Stimulated activated CD4-positive, alpha-beta T cell treated with anti-CD3 and anti-CD28 coated beads, Interleukin-12 subunit alpha, Interleukin-12 subunit beta, amount 100 ng/mL, for 4 hours (primary cell): ENCODE data around the gene PXMP4.
"Not testable (repeated sequence)": the region's sequence is repeated elsewhere in the genome, so short reads cannot be mapped to it uniquely, and the experiment has no call there.

Experiments
- DNase-seq: peaks from one replicate; pipeline ENCODE4 v3.0.0-alpha.2; 2020

The PXMP4 gene

GRCh38 chr20:33701629-33702450 is 18.3 kb downstream of the PXMP4 start:
- no peak for DNase-seq

DNA sequence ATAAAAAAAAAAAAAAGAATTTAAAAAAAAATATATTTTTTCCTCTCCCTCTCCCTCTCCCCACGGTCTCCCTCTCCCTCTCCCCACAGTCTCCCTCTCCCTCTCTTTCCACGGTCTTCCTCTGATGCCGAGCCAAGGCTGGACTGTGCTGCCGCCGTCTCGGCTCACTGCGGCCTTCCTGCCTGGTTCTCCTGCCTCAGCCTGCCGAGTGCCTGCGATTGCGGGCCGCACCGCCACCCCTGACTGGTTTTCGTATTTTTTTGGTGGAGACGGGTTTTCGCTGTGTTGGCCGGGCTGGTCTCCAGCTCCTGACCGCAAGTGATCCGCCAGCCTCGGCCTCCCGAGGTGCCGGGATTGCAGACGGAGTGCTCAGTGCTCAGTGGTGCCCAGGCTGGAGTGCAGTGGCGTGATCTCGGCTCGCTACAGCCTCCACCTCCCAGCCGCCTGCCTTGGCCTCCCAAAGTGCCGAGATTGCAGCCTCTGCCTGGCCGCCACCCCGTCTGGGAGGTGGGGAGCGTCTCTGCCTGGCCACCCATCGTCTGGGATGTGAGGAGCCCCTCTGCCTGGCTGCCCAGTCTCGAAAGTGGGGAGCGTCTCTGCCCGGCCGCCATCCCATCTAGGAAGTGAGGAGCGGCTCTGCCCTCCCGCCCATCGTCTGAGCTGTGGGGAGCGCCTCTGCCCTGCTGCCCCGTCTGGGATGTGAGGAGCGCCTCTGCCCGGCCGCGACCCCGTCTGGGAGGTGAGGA is 19.2 kb downstream of the PXMP4 start:
- DNase-seq, result not testable (repeated sequence)

DNA sequence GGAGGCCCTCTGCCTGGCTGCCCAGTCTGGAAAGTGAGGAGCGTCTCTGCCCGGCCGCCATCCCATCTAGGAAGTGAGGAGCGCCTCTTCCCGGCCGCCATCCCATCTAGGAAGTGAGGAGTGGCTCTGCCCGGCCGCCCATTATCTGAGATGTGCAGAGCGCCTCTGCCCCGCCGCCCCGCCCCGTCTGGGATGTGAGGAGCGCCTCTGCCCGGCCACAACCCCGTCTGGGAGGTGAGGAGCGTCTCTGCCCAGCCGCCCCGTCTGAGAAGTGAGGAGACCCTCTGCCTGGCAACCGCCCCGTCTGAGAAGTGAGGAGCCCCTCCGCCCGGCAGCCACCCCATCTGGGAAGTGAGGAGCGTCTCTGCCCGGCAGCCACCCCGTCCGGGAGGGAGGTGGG is 21.1 kb downstream of the PXMP4 start:
- DNase-seq, result not testable (repeated sequence)

- DNase-seq, result no peak
Measured at GRCh38 chr20:33697129-33697528, 23.0 kb downstream of the PXMP4 start.

DNA sequence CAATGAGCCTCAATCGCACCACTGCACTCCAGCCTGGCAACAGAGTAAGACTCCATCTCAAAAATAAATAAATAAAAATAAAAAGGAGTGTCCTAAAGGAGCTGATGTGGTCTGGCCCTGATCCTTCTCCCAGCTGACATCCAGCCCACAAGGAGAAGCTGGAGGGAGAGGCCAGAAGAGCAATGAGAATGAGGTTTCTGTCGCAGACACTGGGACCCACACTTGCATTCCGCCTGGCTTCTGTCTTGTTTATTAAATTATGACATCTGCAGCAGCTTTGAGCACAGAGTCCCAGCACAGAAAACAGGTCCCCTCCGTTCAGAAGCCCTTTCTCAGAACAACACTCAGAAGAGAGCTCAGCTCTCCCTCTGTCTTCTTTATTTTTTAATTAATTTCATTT is 23.7 kb downstream of the PXMP4 start:
- no peak for DNase-seq

DNA sequence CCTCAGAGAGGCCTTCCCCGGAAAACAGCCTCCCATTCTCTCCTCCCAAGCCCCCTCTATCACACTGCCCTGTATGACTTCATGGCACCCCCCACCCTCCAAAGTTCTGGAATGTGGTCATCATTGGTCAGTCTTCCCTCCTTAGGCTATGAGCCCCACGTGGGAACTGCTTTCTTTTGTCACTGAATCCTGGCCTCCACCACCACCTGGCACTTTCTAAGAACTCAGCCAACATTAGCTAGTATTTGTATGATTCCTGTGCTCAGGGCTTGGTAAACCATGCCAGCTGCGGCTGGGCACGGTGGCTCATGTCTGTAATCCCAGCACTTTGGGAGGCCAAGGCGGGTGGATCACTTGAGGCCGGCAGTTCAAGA is 25.5 kb downstream of the PXMP4 start:
- no peak for DNase-seq

DNA sequence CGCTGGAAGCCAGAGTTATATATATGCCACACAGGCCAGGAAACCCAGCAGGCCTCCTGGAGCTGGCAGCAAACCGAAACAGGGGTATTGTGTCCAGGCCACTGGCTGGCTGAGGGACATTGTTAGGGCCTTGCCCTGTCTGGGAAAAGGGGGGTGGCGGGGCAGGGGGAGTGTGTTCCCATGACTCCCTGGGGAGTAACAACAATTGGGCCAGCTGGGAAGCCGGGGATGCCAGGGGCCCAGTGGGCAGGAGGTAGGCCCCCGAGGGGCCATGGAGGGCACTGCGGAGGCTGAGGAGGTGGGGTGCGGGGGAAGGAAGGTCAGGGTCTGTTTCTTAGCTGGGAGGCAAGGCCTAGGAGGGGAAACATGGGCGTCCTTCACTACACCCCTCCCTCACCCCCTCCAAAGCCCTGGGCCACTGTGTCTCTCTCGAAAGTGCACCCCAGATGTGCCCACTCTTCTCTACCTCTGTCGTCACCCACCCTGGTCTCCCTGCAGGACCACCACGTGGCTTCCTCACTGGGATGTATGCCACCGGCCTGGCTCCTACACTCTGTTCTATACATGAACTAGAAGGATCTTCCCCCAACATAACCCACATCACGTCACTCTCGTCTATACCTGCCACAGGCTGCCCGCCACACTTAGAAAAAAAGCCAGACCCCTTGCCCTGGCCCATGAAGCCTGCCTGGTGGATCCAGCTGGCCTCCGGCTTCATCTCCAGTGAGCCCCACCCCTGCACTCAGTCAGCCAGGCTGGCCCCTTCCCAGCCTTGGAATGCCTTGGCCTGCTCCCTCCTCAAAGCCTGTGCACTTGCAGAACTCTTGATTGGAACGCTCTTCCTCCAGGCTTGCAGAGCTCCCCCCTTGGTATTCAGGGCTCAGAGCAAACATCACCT is 26.1 kb downstream of the PXMP4 start:
- DNase-seq, result no peak

- DNase-seq, result no peak
Measured at GRCh38 chr20:33693289-33693688, 26.8 kb downstream of the PXMP4 start.

- no peak for DNase-seq
Measured at GRCh38 chr20:33689973-33690372, 30.1 kb downstream of the PXMP4 start.

DNA sequence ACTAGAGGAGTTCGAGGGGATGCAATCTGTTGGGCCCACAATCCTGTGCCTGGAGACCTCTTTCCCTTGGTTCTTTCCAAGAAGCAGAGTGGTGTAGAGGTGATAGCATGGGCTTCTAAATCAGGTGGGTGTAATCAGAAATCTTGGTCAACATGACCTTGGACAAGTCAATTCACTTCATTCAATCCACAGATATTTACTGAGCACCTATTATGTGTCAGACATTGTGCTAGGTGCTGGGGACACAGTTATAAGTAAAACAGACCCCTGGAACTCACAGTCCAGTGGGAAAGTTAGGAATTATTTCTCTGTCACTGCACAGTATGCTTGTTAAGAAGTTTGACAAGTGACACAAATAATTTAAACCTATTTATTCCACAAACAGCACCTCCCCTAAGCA is 30.6 kb downstream of the PXMP4 start:
- DNase-seq, result no peak

DNA sequence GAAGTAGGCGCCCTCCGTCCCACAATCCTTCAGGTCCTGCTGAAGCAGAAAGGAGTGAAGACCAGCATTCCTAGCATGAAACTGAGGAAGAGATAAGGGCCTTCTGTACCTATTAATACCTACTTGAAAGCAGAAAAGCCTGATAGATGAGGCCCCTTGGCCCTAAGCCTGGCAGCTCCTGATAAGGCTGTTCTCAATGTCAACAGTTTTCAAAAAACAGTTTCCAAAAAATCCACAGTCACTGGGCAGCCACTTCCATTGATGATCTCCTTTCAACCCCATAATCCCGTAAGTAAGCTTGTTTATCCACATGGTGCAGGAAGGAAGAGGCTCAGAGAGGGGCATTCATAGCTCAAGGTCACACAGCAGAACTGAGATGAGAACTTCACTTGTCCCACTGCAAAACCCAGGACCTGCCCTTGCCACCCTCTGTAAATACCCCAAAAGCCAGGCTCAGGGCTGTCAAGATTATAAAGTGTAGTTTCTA is 31.1 kb downstream of the PXMP4 start:
- no peak for DNase-seq

GRCh38 chr20:33687993-33688937 is 31.8 kb downstream of the PXMP4 start:
- no peak for DNase-seq

DNA sequence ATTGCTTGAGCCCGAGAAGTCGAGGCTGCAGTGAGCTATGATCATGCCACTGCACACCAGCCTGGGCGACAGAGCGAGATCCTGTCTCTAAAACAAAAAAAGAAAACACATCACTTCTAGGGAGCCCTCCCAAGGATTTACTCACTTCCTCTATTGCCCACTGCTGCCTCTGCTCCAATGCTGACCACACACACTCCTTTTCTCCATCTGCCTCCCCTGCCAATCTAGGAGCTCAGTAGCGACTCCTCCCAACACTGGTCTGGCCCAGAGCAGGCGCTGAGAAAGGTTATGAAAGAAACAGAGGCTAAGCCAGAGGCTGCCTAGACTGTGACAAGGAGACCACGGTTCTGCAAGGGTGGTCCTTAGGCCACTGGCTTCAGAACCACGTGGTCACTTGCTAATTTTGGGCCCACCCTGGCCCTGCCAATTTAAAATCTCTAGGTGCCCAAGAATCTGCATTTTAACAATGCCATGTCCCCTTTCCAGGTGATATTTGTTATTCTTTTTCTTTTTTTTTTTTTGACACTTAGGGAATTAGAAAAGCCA is 32.7 kb downstream of the PXMP4 start:
- no peak for DNase-seq

DNA sequence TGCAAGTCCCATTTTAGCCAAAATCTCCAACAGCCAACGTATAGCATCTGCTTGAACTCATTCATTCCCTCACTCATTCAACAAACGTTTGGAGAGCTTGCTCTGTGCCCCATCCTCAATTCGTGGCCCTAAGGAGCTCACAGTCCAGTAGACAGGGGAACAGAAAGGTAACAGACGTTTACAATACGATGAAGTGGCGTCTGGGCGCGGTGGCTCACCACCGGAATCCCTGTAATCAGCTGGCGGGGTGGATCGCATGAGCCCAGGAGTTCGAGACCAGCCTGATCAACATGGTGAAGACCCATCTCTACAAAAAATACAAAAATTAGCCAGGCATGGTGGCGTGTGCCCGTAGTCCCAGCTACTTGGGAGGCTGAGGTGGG is 33.1 kb downstream of the PXMP4 start:
- DNase-seq, result no peak

- peak; percentile 97 for DNase-seq
Measured at GRCh38 chr20:33686100-33686983, 33.8 kb downstream of the PXMP4 start, which contains the start of gene E2F1. E2F1 (minus strand) TSS chr20:33686385; CDS start chr20:33686264, 121 bp downstream.

GRCh38 chr20:33685328-33686099 is 34.6 kb downstream of the PXMP4 start:
- peak; percentile 63 for DNase-seq

GRCh38 chr20:33684533-33685327 is 35.4 kb downstream of the PXMP4 start:
- DNase-seq, result no peak

GRCh38 chr20:33681728-33682353 is 38.3 kb downstream of the PXMP4 start:
- no peak for DNase-seq
